Retinal pigment epithelial cell (primary cell): ENCODE results near the gene PRLH.

ENCODE experiments used
- DNase-seq: peaks from one replicate; pipeline ENCODE4 v3.0.0-alpha.2; 2010; ENCODE audit warnings: low read depth
- H3K4me3 ChIP-seq: 2 replicates; pipeline ENCODE4 v1.5.1; 2011; ENCODE audit warnings: mild to moderate bottlenecking, low read length, control low read depth, moderate library complexity
- TF ChIP-seq, protein P1 (sequence below): conservative IDR thresholded peaks from 2 replicates; pipeline ENCODE4 v1.5.1; 2011; ENCODE audit warnings: low read depth, low read length, control low read depth, inconsistent platforms

The PRLH gene

GRCh38 chr2:237564526-237565131 is 1.7 kb upstream of the PRLH start:
- DNase-seq = no peak
- no peak overlapping the region for H3K4me3 ChIP-seq
- TF ChIP-seq, protein P1, sequence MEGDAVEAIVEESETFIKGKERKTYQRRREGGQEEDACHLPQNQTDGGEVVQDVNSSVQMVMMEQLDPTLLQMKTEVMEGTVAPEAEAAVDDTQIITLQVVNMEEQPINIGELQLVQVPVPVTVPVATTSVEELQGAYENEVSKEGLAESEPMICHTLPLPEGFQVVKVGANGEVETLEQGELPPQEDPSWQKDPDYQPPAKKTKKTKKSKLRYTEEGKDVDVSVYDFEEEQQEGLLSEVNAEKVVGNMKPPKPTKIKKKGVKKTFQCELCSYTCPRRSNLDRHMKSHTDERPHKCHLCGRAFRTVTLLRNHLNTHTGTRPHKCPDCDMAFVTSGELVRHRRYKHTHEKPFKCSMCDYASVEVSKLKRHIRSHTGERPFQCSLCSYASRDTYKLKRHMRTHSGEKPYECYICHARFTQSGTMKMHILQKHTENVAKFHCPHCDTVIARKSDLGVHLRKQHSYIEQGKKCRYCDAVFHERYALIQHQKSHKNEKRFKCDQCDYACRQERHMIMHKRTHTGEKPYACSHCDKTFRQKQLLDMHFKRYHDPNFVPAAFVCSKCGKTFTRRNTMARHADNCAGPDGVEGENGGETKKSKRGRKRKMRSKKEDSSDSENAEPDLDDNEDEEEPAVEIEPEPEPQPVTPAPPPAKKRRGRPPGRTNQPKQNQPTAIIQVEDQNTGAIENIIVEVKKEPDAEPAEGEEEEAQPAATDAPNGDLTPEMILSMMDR = no peak

DNA sequence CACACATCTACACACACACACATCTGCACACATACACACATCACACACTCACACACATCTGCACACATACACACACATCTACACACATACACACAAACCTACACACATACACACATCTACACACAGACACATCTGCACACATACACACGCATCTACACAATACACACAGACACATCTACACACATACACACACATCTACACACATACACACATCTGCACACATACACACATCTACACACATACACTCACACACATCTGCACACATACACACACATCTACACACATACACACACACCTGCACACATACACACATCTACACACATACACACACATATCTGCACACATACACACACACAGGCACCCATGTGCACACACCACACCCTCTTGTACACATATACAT is 400 bp upstream of the PRLH start:
- TF ChIP-seq, protein P1 = no peak
- DNase-seq = no peak
- H3K4me3 ChIP-seq = no peak overlapping the region

GRCh38 chr2:237567276-237568029 is 1.1 kb downstream of the PRLH start:
- no peak overlapping the region for H3K4me3 ChIP-seq
- no peak for DNase-seq
- TF ChIP-seq, protein P1 = no peak

DNA sequence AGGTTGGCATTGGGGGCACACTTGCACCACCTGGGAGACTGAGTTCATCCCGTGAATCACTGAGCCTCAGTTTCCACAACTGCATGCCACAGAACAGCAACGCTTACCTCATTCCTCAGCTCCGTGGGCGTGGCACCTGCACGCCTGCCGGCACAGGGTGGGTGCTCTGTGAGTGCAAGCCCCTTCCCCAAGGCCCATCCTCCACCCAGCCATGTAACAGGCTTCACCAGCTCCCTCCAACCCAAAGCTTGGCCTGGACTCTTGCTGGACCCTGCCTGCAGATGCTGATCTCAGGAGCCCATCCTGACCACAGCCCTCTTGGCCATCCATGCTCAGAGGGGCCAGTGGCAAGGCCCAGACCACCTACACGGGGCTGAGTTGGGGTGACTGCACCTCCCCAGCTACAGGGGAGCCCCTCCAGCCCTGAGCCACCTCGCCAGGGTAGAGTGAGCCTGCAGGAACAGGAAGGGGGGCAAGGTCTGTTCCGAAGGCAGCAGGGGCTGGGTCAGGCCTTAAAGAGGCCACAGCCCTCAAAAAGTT is 1.8 kb downstream of the PRLH start:
- TF ChIP-seq, protein P1 = no peak
- no peak overlapping the region for H3K4me3 ChIP-seq
- DNase-seq = no peak

- no peak overlapping the region for H3K4me3 ChIP-seq
- TF ChIP-seq, protein P1 = no peak
- DNase-seq = no peak
Measured at GRCh38 chr2:237569041-237569440, 2.7 kb downstream of the PRLH start.

DNA sequence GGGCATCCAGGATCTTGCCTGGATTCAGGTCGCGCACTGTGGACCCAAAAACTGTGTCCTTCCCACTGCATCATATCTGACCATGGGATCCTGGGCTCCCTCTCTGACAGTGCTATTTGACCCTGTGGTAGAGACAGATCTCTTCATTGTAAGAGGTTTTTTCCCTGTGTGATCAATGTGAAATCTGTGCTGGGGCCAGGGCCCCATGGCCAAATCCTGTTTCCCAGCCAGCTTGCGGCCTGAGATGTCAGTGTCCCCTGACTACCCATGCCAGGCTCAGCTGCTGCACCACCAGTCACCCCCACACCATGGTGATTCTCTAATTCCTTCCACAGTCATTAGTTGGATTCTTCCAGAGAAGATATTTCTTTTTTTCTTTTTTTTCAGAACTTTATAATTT is 3.5 kb downstream of the PRLH start:
- TF ChIP-seq, protein P1 = no peak
- no peak overlapping the region for H3K4me3 ChIP-seq
- no peak for DNase-seq
